ENCODE data around the gene ETV3L.
"Not testable (repeated sequence)": the region's sequence is repeated elsewhere in the genome, so short reads cannot be mapped to it uniquely, and the experiment has no call there.

The ETV3L gene

GRCh38 chr1:157077394-157077793 is 22.2 kb downstream of the ETV3L start:
- DNase-seq (ENCODE audit: low read depth, low spot score) = no peak

GRCh38 chr1:157073944-157074685 is 25.5 kb downstream of the ETV3L start:
- DNase-seq (ENCODE audit: low read depth, low spot score) = peak; percentile 5

DNA sequence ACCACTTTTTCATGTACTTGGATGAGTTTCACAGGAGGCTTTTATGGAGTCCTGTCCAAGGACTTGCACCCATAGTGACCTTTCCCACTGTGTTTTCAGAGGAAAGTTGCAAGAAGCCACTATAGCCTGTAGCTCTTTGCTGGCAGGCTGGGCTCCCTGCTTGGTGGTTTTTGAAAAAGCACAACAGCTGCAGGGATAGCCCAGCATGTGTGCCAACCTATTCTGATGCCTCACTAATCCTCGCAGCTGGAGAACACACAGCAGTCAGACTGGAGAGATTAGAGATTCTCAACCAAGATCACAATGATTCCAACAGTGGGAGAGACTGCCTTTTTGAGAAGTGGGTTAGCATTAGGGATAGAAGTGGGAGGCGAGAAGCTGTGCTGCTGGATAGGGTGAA is 30.0 kb downstream of the ETV3L start:
- no peak for DNase-seq (ENCODE audit: low read depth, low spot score)

DNA sequence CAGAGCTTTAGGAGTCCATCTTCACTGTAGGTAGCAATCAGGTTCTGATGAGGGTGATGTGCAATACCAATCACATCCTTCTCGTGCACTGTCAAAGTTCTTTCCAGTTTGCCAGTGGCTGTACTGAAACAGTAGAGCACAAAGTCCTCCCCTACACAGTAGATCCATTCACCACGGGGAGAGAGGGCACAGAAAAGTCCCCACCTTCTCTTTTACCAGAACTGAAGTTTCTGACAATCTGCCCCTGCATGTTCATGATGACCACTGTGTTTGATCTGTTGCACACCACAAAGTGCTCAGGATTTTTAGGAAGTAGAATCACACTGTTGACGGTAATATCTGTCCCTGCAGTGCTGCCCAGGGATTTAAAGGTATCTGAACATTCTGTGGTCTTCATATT is 40.4 kb downstream of the ETV3L start:
- DNase-seq (ENCODE audit: low read depth, low spot score) = not testable (repeated sequence)

- DNase-seq (ENCODE audit: low read depth, low spot score) = no peak
These were observed 43.3 kb downstream of the ETV3L start for GRCh38 chr1:157056269-157056668.

- not testable (repeated sequence) for DNase-seq (ENCODE audit: low read depth, low spot score)
These were observed 43.9 kb downstream of the ETV3L start for GRCh38 chr1:157055729-157056128.

- DNase-seq (ENCODE audit: low read depth, low spot score) = no peak
These were observed 48.8 kb downstream of the ETV3L start for GRCh38 chr1:157050836-157051235.

DNA sequence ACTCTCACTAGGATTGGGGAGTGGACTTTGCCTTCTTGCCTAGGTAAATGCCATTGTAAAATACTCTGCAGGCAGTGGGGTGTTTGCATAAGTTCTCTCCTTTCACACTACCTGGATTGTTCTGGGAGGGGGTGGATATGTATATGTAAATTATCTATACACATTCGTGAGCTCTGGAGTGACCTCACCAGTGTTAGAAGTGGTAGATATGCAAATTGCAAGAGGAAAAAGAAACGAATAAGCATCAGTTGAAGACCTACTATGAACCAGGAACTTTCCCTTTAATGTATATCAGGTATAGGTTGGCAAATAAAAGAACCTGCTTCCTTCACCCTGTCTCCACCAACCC is 52.6 kb downstream of the ETV3L start:
- DNase-seq (ENCODE audit: low read depth, low spot score) = no peak

DNA sequence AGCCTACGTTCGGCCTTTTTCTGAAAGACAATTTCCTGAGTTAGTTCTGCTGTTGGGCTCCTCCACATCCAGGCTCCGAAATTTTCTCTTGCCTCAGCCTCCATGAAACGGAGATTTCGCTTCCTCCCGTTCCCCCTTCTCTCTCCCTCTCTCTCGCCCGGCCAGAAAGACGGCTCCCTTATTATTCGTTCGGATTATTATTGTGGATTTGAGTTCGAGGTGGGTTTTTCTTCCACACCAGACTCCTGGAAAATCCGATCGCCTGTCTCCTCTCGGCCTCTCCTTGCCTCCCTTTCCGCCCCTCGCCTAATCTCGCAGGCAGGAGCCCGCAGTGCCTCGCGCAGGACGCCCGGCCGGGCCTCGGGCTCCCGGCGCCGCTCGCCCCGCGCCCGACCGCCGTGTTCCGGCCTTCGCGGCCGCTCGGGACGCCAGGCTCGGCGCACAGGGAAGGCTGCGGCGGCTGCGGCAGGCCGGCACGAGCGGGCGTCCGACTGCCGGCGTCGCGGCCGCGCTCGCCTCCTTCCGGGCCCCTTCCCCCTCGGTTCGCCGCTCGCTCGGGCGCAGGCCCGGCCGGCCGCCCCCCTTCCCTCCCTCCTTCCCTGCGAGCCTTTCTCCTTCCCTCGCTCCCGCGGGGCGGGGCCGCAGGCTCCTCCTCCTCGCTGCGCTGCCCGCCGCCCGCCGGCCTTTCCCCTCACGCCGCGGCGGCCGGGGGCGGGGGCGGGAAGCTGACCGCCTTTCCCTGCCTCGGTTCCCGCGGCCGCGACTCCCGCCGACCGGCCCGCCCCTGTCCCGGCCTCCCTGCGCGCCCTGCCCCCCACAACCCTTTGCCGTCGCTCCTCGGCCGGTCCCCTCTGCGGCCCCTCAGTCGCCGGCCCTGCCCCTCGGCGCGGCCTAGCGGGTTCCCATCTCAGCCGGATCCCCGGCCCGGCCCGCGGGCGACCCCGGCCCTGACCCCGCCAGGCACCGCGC is 54.1 kb downstream of the ETV3L start, which contains the start of gene ARHGEF11:
Gene ARHGEF11, minus strand, starts transcription at position 493 of the 969 bp plus-strand sequence. CDS start 1,412 bp downstream, outside the sequence.
- DNase-seq (ENCODE audit: low read depth, low spot score) = peak; percentile 41

- no peak for DNase-seq (ENCODE audit: low read depth, low spot score)
These were observed 55.3 kb downstream of the ETV3L start for GRCh38 chr1:157044326-157044725.

DNA sequence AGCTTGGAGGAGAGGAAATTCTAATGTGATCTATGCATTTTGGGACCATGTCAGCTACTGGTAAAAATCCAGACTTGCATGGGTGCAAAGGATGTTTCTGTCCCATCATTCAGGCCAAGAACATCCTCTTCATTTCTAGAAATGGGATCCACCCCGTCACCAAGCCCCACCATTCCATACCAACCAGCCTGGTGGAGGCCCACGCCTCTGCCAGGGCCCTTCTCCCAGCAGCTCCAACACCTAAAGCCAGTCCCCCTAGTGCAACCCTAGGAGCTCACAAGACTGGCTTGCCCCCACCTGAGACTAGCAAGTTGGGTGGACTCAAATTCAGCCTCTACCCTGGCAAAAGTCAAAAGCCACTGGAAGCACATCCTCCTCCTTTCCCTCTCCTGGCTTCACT is 55.9 kb downstream of the ETV3L start:
- no peak for DNase-seq (ENCODE audit: low read depth, low spot score)

- no peak for DNase-seq (ENCODE audit: low read depth, low spot score)
These were observed 56.8 kb downstream of the ETV3L start for GRCh38 chr1:157042846-157043245.
